Keratinocyte (primary cell): ENCODE data around the gene KRTAP4-2.

Source experiments
- CTCF ChIP-seq, 3 experiments: IDR thresholded peaks in 1 of 3; conservative IDR thresholded peaks in 1 of 3; optimal IDR thresholded peaks in 1 of 3; 2 replicates in 2 of 3; 3 replicates in 1 of 3; pipeline versions ENCODE3 to v1.5.1; 2011; ENCODE audit warnings: low read length in 3 of 3, mild to moderate bottlenecking in 3 of 3, moderate library complexity in 2 of 3, control low read depth in 1 of 3, inconsistent platforms in 1 of 3; ENCODE audit not compliant: insufficient read depth in 2 of 3; ENCODE audit errors: extremely low read depth in 1 of 3
- EZH2 ChIP-seq: IDR thresholded peaks from one replicate; pipeline ENCODE4 v1.6.1; 2012; ENCODE audit warnings: inconsistent platforms, mild to moderate bottlenecking, low read length, moderate library complexity

- TF ChIP-seq CTCF (optimal IDR thresholded peaks at IDR 0.05 in 1 of 3, IDR thresholded peaks at IDR 0.05 in 1 of 3, conservative IDR thresholded peaks at IDR 0.05 in 1 of 3; ENCODE audit: extremely low read depth in 1 of 3, insufficient read depth in 2 of 3, low read length in 3 of 3) (no peak), EZH2 (no peak)
Measured at GRCh38 chr17:41160648-41161047, 17.4 kb downstream of the KRTAP4-2 start, which contains the start of gene KRTAP4-4.
